Lung (tissue), 12 donors: Measurements from ENCODE around the gene MPPED1. TPM values are rescaled to one million over a fixed set of nuclear protein-coding genes. Genes with fewer than 3 reads are reported as not detected.
A peak's percentile ranks its signal among the peaks of the same experiment; 100 is the strongest.

Experiments
- ATAC-seq: fragments of 200-7000 bp; cut with Tn5 transposase; one replicate; pipeline ENCODE4 v1.9.1; 2020; ENCODE audit warnings: moderate number of reproducible peaks; ENCODE audit not compliant: insufficient read depth, low FRiP score
- DNase-seq, 3 donors: peaks; one replicate each; pipeline ENCODE4 v3.0.0-alpha.2; 2013 to 2017
- H3K27ac ChIP-seq, 2 donors: one replicate each; pipeline ENCODE4 v1.5.1; 2013; ENCODE audit warnings: mild to moderate bottlenecking in 2 of 2, moderate library complexity in 2 of 2, control low read depth in 1 of 2, inconsistent platforms in 1 of 2, low read depth in 1 of 2, low read length in 1 of 2
- H3K27me3 ChIP-seq, 3 donors: one replicate each; pipeline ENCODE4 v1.5.1; 2013; ENCODE audit warnings: low read length in 2 of 3; ENCODE audit not compliant: control insufficient read depth in 3 of 3, insufficient read depth in 3 of 3
- H3K36me3 ChIP-seq, 4 donors: one replicate each; pipeline ENCODE4 v1.5.1; 2013; ENCODE audit warnings: low read length in 4 of 4, mild to moderate bottlenecking in 1 of 4, moderate library complexity in 1 of 4; ENCODE audit not compliant: control insufficient read depth in 4 of 4, insufficient read depth in 4 of 4
- H3K4me1 ChIP-seq, 5 donors: one replicate each; pipeline ENCODE4 v1.5.1; 2013; ENCODE audit warnings: low read length in 5 of 5, mild to moderate bottlenecking in 2 of 5, moderate library complexity in 1 of 5; ENCODE audit not compliant: control insufficient read depth in 5 of 5, insufficient read depth in 5 of 5
- H3K4me3 ChIP-seq: one replicate; pipeline ENCODE4 v1.5.1; 2013; ENCODE audit warnings: mild to moderate bottlenecking, control low read depth, moderate library complexity
- H3K9ac ChIP-seq, 2 donors: one replicate each; pipeline ENCODE4 v1.5.1; 2013; ENCODE audit warnings: low read length in 2 of 2, control low read depth in 1 of 2; ENCODE audit not compliant: insufficient read depth in 1 of 2
- H3K9me3 ChIP-seq, 4 donors: one replicate each; pipeline ENCODE4 v1.5.1; 2013; ENCODE audit warnings: low read length in 3 of 4, mild to moderate bottlenecking in 1 of 4, moderate library complexity in 1 of 4; ENCODE audit not compliant: control insufficient read depth in 4 of 4, insufficient read depth in 3 of 4
- CTCF ChIP-seq: IDR thresholded peaks from 2 replicates; pipeline ENCODE4 v1.5.1; 2012; ENCODE audit warnings: mild to moderate bottlenecking; ENCODE audit errors: control extremely low read depth, extremely low read depth
- WGBS, 2 donors: extraction: QIAGEN DNeasy Blood & Tissue Kit; methylation state at CpG; one replicate each; pipeline ENCODE4 v1.1.7; 2013; 5-methylcytosine and 5-hydroxymethylcytosine counted together
- polyA plus RNA-seq, 2 donors: library from polyadenylated mRNA; stranded (reverse); fragments of 200-250 nt; gene quantifications; one replicate each; pipeline ENCODE4 v1.2.1, GENCODE V29; 2013
- total RNA-seq, 2 donors: library from RNA; depleted of rRNA in 1 of 2; stranded (reverse); fragments of >200 nt in 1 of 2; gene quantifications; one replicate each; pipeline ENCODE4 v1.2.1, GENCODE V29; 2014 to 2021
- donor health status: control.
- donor health status: control.
- donor health status: Bipolar disorder and iron deficiency.
- donor health status: healthy.
- donor health status: DM: yes; HTN: yes; CAD: no.

MPPED1 gene
- total and polyA plus RNA-seq, 4 donors, result 0.05 to 0.65 TPM; not detected in 2

GRCh38 chr22:43396321-43396933 is 15.4 kb upstream of the MPPED1 start:
- TF ChIP-seq CTCF, result no peak
- no peak for DNase-seq

GRCh38 chr22:43396934-43397457 is 14.8 kb upstream of the MPPED1 start:
- WGBS, 2 donors, result 41 to 46% methylated on average over 23 of the region's 23 CpGs
- TF ChIP-seq CTCF, result no peak
- peaks cover 0 to 3% (median 0%) of the 10 kb centered on the region in 5 donors for H3K4me1 ChIP-seq
- H3K27me3 ChIP-seq, result no peaks in the 10 kb centered on the region
- no peak overlapping the region for H3K4me3 ChIP-seq
- H3K9ac ChIP-seq, result no peak overlapping the region
- DNase-seq (peak in 1 of 3 donors; percentile 24), ATAC-seq (no peak)
- no peaks in the 10 kb centered on the region for H3K36me3 ChIP-seq
- peaks cover 0 to 2% (median 0%) of the 10 kb centered on the region in 4 donors for H3K9me3 ChIP-seq
- H3K27ac ChIP-seq, result no peak overlapping the region

More at GRCh38 chr22:43396321-43396933, 15.4 kb upstream of the MPPED1 start:
- H3K27ac ChIP-seq, result no peak overlapping the region
- ATAC-seq, result no peak
- H3K9me3 ChIP-seq, result peaks cover 0 to 2% (median 0%) of the 10 kb centered on the region in 4 donors
- H3K9ac ChIP-seq, result no peak overlapping the region
- H3K36me3 ChIP-seq, result no peaks in the 10 kb centered on the region
- H3K4me3 ChIP-seq, result no peak overlapping the region
- peaks cover 0 to 3% (median 0%) of the 10 kb centered on the region in 5 donors for H3K4me1 ChIP-seq
- H3K27me3 ChIP-seq, result no peaks in the 10 kb centered on the region
- WGBS, 2 donors, result 67 to 77% methylated on average over 16 to 17 of the region's 17 CpGs

- ATAC-seq, result no peak
- no peak overlapping the region for H3K9ac ChIP-seq
- no peak overlapping the region for H3K4me3 ChIP-seq
- H3K9me3 ChIP-seq, result peaks cover 0 to 2% (median 0%) of the 10 kb centered on the region in 4 donors
- no peak overlapping the region for H3K27ac ChIP-seq
- H3K4me1 ChIP-seq, result peaks cover 0 to 2% (median 0%) of the 10 kb centered on the region in 5 donors
- no peak for TF ChIP-seq CTCF
- no peaks in the 10 kb centered on the region for H3K36me3 ChIP-seq
- no peaks in the 10 kb centered on the region for H3K27me3 ChIP-seq
- WGBS, 2 donors, result 79 to 90% methylated on average over 7 of the region's 7 CpGs
- no peak for DNase-seq
Measured at GRCh38 chr22:43397766-43398165, 14.0 kb upstream of the MPPED1 start.
